Ishikawa (cell line): ENCODE results near the gene ARHGEF2.
A peak's percentile ranks its signal among the peaks of the same experiment; 100 is the strongest.

Experiments
- CEBPB ChIP-seq: IDR thresholded peaks from 2 replicates; pipeline ENCODE4 v1.6.1; 2012
- CREB1 ChIP-seq: IDR thresholded peaks from 2 replicates; pipeline ENCODE4 v1.6.1; 2012; ENCODE audit warnings: low read depth
- EGR1 ChIP-seq: IDR thresholded peaks from 2 replicates; pipeline ENCODE4 v1.6.1; 2012
- EP300 ChIP-seq: IDR thresholded peaks from 2 replicates; pipeline ENCODE4 v1.6.1; 2012; ENCODE audit warnings: borderline replicate concordance
- FOXM1 ChIP-seq: IDR thresholded peaks from 2 replicates; pipeline ENCODE4 v1.6.1; 2012; ENCODE audit warnings: low read depth, borderline replicate concordance
- MAX ChIP-seq: IDR thresholded peaks from 2 replicates; pipeline ENCODE4 v1.6.1; 2012
- NFIC ChIP-seq: IDR thresholded peaks from 2 replicates; pipeline ENCODE4 v1.6.1; 2012
- RAD21 ChIP-seq: IDR thresholded peaks from 2 replicates; pipeline ENCODE4 v1.6.1; 2012; ENCODE audit warnings: low read depth
- REST ChIP-seq: IDR thresholded peaks from 2 replicates; pipeline ENCODE4 v1.6.1; 2012; ENCODE audit warnings: low read depth, mild to moderate bottlenecking
- TAF1 ChIP-seq: IDR thresholded peaks from 2 replicates; pipeline ENCODE4 v1.6.1; 2012; ENCODE audit warnings: low read depth, mild to moderate bottlenecking
- TCF12 ChIP-seq: IDR thresholded peaks from 2 replicates; pipeline ENCODE4 v1.6.1; 2012; ENCODE audit warnings: low read depth
- TEAD4 ChIP-seq: IDR thresholded peaks from 2 replicates; pipeline ENCODE4 v1.6.1; 2012
- USF1 ChIP-seq: IDR thresholded peaks from 2 replicates; pipeline ENCODE4 v1.6.1; 2012
- YY1 ChIP-seq: IDR thresholded peaks from 2 replicates; pipeline ENCODE4 v1.6.1; 2012; ENCODE audit warnings: low read depth
- ZBTB7A ChIP-seq: IDR thresholded peaks from 2 replicates; pipeline ENCODE4 v1.6.1; 2012; ENCODE audit warnings: low read depth

ARHGEF2 gene

GRCh38 chr1:155981266-155982088, 3.1 kb upstream of the ARHGEF2 start:
- TF ChIP-seq TCF12 (no peak), TEAD4 (no peak), USF1 (no peak), RAD21 (no peak), CEBPB (no peak)

GRCh38 chr1:155979597-155980343, 1.4 kb upstream of the ARHGEF2 start:
- no peak for TF ChIP-seq CEBPB
- no peak for TF ChIP-seq YY1
- no peak for TF ChIP-seq MAX
- no peak for TF ChIP-seq EP300
- no peak for TF ChIP-seq USF1
- TF ChIP-seq TCF12: no peak
- TF ChIP-seq EGR1: no peak
- no peak for TF ChIP-seq REST
- TF ChIP-seq TEAD4: no peak
- TF ChIP-seq ZBTB7A: no peak
- TF ChIP-seq TAF1: no peak
- TF ChIP-seq FOXM1: no peak
- TF ChIP-seq RAD21: no peak
- no peak for TF ChIP-seq CREB1
- no peak for TF ChIP-seq NFIC

DNA sequence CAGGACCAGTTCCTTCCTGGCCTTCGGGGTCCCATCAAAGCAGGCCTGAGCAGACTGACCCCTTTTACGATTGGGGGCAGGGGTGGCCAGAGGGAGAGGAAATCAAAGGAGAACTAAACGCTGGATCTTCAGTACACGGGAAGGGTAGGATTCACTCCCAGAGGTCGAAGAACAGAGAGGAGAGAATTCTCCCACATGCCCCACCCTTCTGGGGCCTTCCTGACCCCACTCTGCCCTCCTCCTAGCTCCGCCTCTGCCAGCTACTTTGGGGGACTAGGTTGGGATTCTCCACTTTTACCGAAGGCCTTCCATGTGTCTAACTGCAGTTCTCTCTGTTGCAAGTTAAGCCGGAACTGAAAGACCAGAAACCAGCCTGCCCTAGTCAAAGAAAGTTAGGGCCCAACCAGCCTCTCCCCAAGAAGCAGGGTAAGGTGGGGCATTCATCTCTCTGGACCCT, 654 bp upstream of the ARHGEF2 start:
- TF ChIP-seq TAF1: no peak
- TF ChIP-seq EP300: 0 out of 2 replicates have a peak, but pooled peaks have one; percentile 4

- TF ChIP-seq ZBTB7A (peak; percentile 30), EP300 (no peak)
Observed at GRCh38 chr1:155977690-155978324, 540 bp downstream of the ARHGEF2 start.

GRCh38 chr1:155976913-155977689, 1.2 kb downstream of the ARHGEF2 start:
- TF ChIP-seq CREB1 (no peak), TCF12 (no peak), REST (no peak), TEAD4 (no peak), NFIC (no peak), CEBPB (no peak), EP300 (no peak), TAF1 (no peak), USF1 (no peak)
